BE2C (cell line): ENCODE measurements around the gene DPH5.

ENCODE experiments used
- DNase-seq: peaks from one replicate; pipeline ENCODE4 v3.0.0-alpha.2; 2020
- H3K27me3 ChIP-seq: fragments of 250-450 bp; sonication (Bioruptor Pico); 2 replicates; pipeline ENCODE4 v1.5.1; 2020; ENCODE audit warnings: mild to moderate bottlenecking
- H3K36me3 ChIP-seq: fragments of 250-450 bp; sonication (Bioruptor Pico); 2 replicates; pipeline ENCODE4 v1.5.1; 2020; ENCODE audit warnings: mild to moderate bottlenecking
- H3K4me1 ChIP-seq: fragments of 250-450 bp; sonication (Bioruptor Pico); 2 replicates; pipeline ENCODE4 v1.5.1; 2020
- H3K4me3 ChIP-seq: 2 replicates; pipeline ENCODE4 v1.5.1; 2011; ENCODE audit warnings: low read depth, low read length
- H3K9me3 ChIP-seq: fragments of 250-450 bp; sonication (Bioruptor Pico); 2 replicates; pipeline ENCODE4 v1.5.1; 2020
- TF ChIP-seq, protein P1 (sequence below): IDR thresholded peaks from 2 replicates; pipeline ENCODE4 v1.5.1; 2012; ENCODE audit warnings: mild to moderate bottlenecking, low read depth, low read length

The DPH5 gene

DNA sequence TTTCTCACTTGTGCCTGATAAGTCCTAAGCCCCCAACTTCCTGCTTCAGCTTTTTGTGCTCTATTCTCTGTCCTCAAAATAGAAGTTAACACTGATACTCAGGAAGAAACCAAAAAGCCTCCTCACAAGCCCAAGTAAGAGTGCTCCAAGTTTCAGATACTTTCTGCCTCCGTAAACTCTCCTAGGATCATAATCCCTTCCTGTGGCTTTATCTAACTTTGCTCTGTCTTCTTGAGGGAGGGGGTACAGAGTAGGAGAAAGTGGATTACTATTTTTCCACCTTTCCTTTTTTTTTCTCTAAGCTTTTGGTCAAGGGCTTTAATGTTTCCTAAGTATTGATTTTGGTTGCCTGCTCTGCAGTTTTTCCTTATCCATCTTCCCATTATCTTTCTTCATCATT lies 54.6 kb downstream of the DPH5 start:
- no peaks in the 10 kb centered on the region for H3K27me3 ChIP-seq
- TF ChIP-seq, protein P1, sequence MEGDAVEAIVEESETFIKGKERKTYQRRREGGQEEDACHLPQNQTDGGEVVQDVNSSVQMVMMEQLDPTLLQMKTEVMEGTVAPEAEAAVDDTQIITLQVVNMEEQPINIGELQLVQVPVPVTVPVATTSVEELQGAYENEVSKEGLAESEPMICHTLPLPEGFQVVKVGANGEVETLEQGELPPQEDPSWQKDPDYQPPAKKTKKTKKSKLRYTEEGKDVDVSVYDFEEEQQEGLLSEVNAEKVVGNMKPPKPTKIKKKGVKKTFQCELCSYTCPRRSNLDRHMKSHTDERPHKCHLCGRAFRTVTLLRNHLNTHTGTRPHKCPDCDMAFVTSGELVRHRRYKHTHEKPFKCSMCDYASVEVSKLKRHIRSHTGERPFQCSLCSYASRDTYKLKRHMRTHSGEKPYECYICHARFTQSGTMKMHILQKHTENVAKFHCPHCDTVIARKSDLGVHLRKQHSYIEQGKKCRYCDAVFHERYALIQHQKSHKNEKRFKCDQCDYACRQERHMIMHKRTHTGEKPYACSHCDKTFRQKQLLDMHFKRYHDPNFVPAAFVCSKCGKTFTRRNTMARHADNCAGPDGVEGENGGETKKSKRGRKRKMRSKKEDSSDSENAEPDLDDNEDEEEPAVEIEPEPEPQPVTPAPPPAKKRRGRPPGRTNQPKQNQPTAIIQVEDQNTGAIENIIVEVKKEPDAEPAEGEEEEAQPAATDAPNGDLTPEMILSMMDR, result no peak
- H3K36me3 ChIP-seq, result 0 out of 2 replicates have a peak, but pooled peaks cover 4% of the 10 kb centered on the region
- no peaks in the 10 kb centered on the region for H3K4me1 ChIP-seq
- H3K9me3 ChIP-seq, result no peaks in the 10 kb centered on the region
- no peak for DNase-seq
- no peak overlapping the region for H3K4me3 ChIP-seq

DNA sequence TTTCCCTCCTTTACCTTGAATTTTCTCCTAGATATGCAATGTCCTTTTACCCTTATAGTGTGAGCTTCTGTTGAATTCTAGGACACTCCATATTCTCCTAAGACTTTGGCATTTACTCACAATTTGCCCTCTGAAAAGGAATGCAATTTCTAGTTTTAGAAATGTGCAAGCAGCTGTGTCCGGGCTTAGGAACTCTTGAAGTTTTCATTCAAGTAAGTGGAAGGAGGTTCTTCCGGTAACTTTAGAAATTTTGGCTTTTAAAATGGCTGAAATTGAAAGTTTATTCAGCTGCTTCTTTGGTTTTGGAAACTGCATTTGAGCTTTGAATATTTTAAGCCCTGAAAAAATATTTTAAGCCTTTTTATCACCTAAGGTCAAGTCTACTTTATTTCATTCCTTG lies 56.3 kb downstream of the DPH5 start:
- Histone ChIP-seq H3K4me3 (no peak overlapping the region), H3K27me3 (no peaks in the 10 kb centered on the region), H3K36me3 (peaks cover 7% of the 10 kb centered on the region), H3K9me3 (no peaks in the 10 kb centered on the region), H3K4me1 (no peaks in the 10 kb centered on the region)
- no peak for DNase-seq
- TF ChIP-seq, protein P1, result no peak

DNA sequence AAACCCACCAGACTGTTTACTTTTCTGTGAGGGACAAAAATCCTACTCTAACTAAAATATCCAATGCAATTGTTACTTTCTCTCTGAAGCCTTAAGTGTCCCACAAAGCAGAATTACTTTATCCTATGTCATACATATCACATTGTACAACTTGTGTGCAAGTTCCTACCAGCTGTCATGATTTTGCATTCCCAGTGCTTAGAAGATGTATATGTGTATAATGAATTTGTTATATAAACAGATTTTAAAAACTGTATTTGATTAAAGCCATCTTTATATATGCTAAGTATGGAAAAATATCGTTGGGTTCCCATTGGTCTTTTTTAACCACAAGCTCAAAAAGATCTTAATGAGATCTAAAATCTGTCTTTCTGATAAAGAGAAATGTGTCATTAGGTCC lies 57.0 kb downstream of the DPH5 start:
- Histone ChIP-seq H3K9me3 (no peaks in the 10 kb centered on the region), H3K36me3 (peaks cover 7% of the 10 kb centered on the region), H3K4me3 (no peak overlapping the region), H3K4me1 (no peaks in the 10 kb centered on the region), H3K27me3 (no peaks in the 10 kb centered on the region)
- DNase-seq, result no peak
- TF ChIP-seq, protein P1, result no peak

GRCh38 chr1:100960098-100960497 lies 65.5 kb downstream of the DPH5 start:
- TF ChIP-seq, protein P1, result no peak
- no peak for DNase-seq
- H3K4me3 ChIP-seq, result no peak overlapping the region
- no peaks in the 10 kb centered on the region for H3K27me3 ChIP-seq
- no peaks in the 10 kb centered on the region for H3K4me1 ChIP-seq
- no peaks in the 10 kb centered on the region; the same call in 1 of the 2 replicates for H3K36me3 ChIP-seq
- no peaks in the 10 kb centered on the region for H3K9me3 ChIP-seq

DNA sequence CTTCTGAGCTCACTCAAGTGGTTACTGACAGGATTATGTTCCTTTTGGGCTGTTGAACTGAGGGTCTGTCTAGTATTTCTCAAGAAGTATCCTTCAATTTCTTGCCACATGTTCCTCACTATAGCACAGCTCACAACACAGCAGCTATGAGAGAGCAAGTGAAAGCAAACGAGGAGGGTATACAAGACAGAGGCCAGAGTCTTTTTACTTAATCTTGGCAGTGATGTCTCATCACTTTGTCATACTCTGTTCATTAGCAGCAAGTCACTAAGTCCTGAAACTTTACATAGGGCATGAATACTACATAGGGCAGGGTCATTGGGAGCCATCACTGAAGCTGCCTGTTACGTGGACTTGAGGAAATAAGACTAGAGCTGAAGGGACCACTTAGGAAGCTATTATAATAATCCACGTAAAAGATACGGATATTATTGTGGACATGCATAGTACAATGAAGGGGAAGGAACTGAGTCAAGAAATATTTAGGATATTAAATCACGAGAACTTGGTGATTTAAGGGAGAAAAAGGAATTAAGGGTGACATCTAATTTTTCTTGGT lies 66.0 kb downstream of the DPH5 start:
- H3K4me1 ChIP-seq, result no peaks in the 10 kb centered on the region
- TF ChIP-seq, protein P1, result no peak
- H3K4me3 ChIP-seq, result no peak overlapping the region
- DNase-seq, result no peak
- H3K9me3 ChIP-seq, result no peaks in the 10 kb centered on the region
- no peaks in the 10 kb centered on the region for H3K36me3 ChIP-seq
- H3K27me3 ChIP-seq, result no peaks in the 10 kb centered on the region

DNA sequence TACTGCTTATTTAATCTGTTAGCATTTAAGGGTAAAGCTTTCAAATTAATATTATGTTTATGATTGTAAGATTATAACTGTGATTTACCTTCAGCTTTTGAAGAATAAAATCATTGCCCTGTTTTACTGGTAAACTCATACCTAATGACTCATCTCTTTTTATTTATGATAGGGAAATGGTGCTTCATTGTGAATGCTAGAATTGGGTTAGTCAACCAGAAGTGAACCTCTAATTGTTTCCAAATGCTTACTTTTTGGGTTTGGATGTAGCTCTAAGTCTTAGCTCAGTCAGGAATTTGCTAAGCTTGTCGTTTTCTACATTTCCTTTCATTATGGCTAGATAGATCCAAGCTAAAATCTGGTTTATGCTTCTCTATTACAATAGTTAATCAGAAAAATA lies 70.3 kb downstream of the DPH5 start:
- H3K36me3 ChIP-seq, result peaks cover 5% of the 10 kb centered on the region; the same call in 1 of the 2 replicates
- DNase-seq, result no peak
- H3K4me3 ChIP-seq, result no peak overlapping the region
- no peaks in the 10 kb centered on the region for H3K27me3 ChIP-seq
- no peaks in the 10 kb centered on the region for H3K4me1 ChIP-seq
- TF ChIP-seq, protein P1, result no peak
- H3K9me3 ChIP-seq, result no peaks in the 10 kb centered on the region
